HG03432 (cell line): Measurements from ENCODE around the gene MBD5.

ENCODE experiments used
- ATAC-seq: cut with Tn5 transposase; IDR thresholded peaks from one replicate; pipeline ENCODE4 v1.9.1; 2021; ENCODE audit warnings: mild to moderate bottlenecking, moderate library complexity; ENCODE audit not compliant: unreplicated experiment

MBD5 gene

GRCh38 chr2:148218326-148219075 lies 197.6 kb downstream of the MBD5 start:
- no peak for ATAC-seq

GRCh38 chr2:148221166-148221565 lies 200.3 kb downstream of the MBD5 start:
- ATAC-seq = no peak

DNA sequence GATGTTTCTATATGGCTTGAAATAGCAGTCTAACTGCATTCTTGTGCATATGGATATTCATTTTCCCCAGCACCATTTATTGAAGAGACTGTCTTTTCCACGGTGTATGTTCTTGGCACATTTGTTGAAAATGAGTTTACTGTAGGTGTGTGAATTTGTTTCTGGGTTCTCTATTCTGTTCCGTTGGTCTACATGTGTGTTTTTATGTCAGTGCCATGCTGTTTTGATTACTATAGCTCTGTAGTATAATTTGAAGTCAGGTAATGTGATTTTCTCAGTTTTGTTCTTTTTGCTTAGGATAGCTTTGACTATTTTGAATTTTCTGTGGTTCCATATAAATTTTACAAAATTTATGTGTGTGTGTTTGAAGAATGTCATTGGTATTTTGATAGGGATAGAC lies 201.0 kb downstream of the MBD5 start:
- no peak for ATAC-seq

DNA sequence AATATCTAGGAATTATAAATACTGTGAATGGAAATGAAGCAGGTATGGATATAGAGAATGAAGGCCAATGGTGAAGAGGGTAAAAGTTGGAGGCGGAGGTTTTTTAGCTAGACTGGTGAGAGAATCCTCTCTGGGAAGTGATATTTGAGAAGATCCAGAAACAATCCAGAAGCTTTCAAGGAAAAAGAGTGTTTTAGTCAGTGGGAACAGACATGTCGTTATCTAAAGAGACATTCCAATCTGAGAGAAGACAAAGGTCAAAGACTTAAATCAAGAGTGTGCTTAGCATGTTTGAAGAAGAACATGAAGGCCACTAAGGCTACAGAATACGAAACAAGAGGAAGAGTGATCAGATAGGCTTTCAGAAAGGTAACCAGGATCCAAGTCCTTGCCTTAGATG lies 211.0 kb downstream of the MBD5 start:
- no peak for ATAC-seq

DNA sequence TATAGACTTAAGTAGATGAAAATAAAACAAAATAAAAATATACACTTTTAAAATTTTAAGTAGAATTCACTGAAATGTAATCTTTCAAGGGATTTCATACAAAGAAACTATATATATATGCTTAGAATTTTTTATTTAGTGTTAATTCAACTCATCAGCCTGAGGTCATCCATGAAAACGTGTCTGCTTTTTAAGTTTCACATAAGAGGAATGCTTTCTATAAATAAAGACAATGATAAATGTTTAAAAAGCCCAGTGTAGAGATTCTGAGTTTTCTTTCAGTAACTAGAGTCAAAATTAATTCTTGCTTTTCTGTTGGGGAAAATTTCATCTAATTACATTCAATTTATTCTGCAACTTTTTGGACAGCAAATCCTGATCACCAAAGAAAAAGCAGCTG lies 213.3 kb downstream of the MBD5 start:
- no peak for ATAC-seq

DNA sequence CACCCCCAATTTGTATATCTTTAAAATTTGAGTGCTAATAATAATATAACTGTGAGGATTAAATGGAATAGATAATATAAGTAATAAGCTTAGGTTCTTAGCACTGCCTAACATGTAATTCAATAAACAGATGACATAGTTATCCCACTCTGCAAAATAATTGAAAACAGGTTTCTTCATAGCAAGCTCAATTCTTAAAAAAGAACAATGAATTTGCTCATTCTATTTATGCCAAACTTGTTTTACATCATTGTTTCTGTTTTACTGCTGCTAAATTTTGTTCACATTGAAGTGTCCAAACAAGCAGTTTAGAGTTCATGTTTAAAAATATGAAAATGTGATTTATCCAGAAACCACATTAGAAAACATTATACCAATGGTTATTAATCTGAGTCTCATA lies 217.0 kb downstream of the MBD5 start:
- ATAC-seq = no peak

GRCh38 chr2:148238561-148238960 lies 217.7 kb downstream of the MBD5 start:
- no peak for ATAC-seq

GRCh38 chr2:148240838-148241237 lies 219.9 kb downstream of the MBD5 start:
- no peak for ATAC-seq

GRCh38 chr2:148244593-148245292 lies 223.9 kb downstream of the MBD5 start:
- ATAC-seq = no peak

GRCh38 chr2:148251993-148252392 lies 231.1 kb downstream of the MBD5 start:
- ATAC-seq = no peak

GRCh38 chr2:148252646-148253045 lies 231.8 kb downstream of the MBD5 start:
- ATAC-seq = no peak

GRCh38 chr2:148253685-148254084 lies 232.8 kb downstream of the MBD5 start:
- ATAC-seq = no peak

DNA sequence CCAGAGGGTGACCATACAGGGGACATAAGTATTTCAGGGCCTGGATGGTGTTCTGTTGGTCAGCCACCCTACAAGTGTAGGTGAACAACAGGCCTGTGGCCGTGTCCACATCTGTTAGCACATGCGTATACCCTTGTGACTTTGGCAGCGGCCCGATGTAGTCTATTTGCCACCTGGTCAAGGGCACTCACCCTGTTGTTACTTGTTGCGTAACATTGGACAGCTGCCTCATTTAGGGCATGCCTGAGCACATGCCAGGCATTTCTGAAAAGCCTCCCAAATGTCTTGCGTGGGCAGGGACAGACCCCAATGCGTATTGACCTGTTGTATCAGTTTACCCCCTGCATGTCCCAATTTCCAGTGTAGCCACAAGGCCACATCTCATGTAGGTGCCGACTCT lies 235.0 kb downstream of the MBD5 start:
- ATAC-seq = no peak

GRCh38 chr2:148257276-148257675 lies 236.4 kb downstream of the MBD5 start:
- no peak for ATAC-seq

GRCh38 chr2:148258124-148258523 lies 237.2 kb downstream of the MBD5 start:
- ATAC-seq = no peak

GRCh38 chr2:148259674-148260073 lies 238.8 kb downstream of the MBD5 start:
- no peak for ATAC-seq

- ATAC-seq = no peak
Measured at GRCh38 chr2:148263890-148264289, 243.0 kb downstream of the MBD5 start.

DNA sequence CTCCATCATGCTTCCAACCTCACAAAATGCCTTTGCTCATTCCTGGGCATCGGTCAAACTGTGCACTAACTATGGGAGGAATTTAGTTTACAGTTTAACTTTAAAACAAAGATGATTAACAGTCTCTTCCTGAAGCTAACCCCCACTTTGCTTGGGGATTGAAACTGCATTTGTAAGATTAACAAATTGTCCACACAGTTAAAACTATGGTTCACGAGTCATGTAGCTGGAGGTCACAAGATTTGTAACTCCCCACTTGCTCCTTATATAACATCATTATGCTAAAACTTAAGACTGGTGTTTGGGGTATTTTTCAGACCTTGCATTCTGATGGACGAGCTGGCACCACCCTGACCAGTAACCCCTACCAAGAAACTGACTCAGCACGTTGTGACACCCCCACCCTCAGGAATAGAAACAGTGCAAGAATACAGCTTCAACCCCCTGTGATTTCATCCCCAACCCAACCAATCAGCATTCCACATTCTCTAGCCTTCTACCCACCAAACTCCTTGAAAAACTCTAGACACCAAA lies 252.3 kb downstream of the MBD5 start:
- no peak for ATAC-seq

GRCh38 chr2:148279216-148279615 lies 258.3 kb downstream of the MBD5 start:
- ATAC-seq = no peak

DNA sequence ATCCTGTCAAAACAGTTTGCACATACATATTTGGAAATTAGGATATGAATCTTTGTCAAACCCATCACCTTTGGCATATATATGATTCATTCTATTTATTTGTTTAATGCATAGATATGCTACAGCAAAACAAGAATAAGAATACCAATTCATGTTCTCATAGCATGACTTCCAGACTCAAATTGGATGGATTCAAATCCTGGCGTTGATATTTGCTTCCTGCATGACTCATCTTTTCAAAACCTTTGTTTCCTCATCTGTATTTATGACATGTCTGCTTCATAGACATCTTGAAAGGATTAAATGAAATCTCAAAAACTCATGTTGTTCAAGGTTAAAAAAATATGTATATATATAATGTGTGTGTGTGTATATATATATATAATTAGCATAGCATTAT lies 261.3 kb downstream of the MBD5 start:
- no peak for ATAC-seq

DNA sequence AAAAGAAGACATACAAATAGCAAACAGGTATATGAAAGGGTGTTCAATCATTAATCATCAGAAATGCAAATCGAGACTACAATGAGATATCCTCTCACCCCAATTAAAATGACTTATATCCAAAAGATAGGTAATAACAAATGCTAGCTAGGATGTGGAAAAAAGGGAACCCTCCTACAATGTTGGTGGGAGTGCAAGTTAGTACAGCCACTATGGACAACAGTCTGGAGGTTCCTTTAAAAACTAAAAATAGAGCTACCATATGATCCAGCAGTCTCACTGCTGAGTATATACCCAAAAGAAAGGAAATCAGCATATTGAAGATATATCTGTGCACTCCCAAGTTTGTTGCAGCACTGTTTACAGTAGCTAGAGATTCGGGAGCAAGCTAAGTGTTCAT lies 271.5 kb downstream of the MBD5 start:
- ATAC-seq = no peak

DNA sequence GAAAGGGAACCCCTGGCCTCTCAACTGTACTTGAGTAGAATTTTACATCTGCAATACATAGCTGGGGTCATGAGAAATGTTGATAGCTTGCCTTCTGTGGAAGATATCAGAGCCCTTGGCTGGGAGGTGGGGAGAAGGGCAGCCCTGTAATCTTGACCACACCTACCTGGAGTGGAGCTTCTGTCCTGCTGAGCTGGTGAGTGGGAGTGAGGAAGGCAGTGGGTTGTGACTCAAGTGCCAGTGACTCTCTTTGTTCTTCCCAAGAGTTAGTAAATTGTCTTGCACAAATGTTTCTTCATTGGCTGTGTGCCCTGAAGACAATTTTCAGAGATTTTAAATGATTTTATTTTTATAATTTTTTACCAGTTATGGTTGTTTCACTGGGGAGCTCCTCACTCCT lies 277.3 kb downstream of the MBD5 start:
- no peak for ATAC-seq
